AG04450 (cell line): ENCODE data around the gene C10orf90. TPM values are rescaled to one million over a fixed set of nuclear protein-coding genes. Genes with fewer than 3 reads are reported as not detected.

ENCODE experiments used
- CTCF ChIA-PET: fragments of 300-600, 350-600 bp; formaldehyde crosslinking; extraction: SDS; loops from one replicate; lab custom pipeline; 2022; ENCODE audit warnings: antibody characterized with exemption, inconsistent platforms; lab: Charles Lee
- POLR2A ChIA-PET: fragments of 350-600 bp; formaldehyde crosslinking; extraction: SDS; loops from one replicate; lab custom pipeline; 2021; ENCODE audit warnings: antibody characterized with exemption, inconsistent platforms; lab: Yijun Ruan, JAX
- DNase-seq: peaks from one replicate; pipeline ENCODE4 v3.0.0-alpha.2; 2011; ENCODE audit warnings: low read depth, low spot score
- H3K27ac ChIP-seq: one replicate; pipeline ENCODE4 v1.5.1; 2012; ENCODE audit warnings: low read depth, low read length, control low read depth
- H3K27me3 ChIP-seq: one replicate; pipeline ENCODE4 v1.6.0; 2012; ENCODE audit warnings: low read length; ENCODE audit not compliant: control insufficient read depth, insufficient read depth
- H3K4me3 ChIP-seq: 2 replicates; pipeline ENCODE4 v1.5.1; 2011; ENCODE audit warnings: mild to moderate bottlenecking, low read depth, low read length, control low read depth
- H3K9me3 ChIP-seq: 2 replicates; pipeline ENCODE4 v1.5.1; 2012; ENCODE audit warnings: low read length; ENCODE audit not compliant: control insufficient read depth, insufficient read depth
- CTCF ChIP-seq: IDR thresholded peaks from 2 replicates; pipeline ENCODE4 v1.5.1; 2011; ENCODE audit warnings: low read depth, low read length, control low read depth, inconsistent platforms
- polyA plus RNA-seq: library from polyadenylated mRNA; depleted of rRNA; stranded (reverse); fragments of >200 nt; gene quantifications from 2 replicates; pipeline ENCODE4 v1.2.3, GENCODE V29; 2011

The C10orf90 gene
- polyA plus RNA-seq, 1 experiment: 0.10 TPM

- ChIA-PET CTCF (interaction anchor here (2.3 kb wide), 1 partner anchor 14 kb away, joined by 7 read pairs; no protein-coding TSS in a partner anchor), POLR2A (no interaction called here)
- Histone ChIP-seq H3K27me3 (peaks cover 2% of the 10 kb centered on the region), H3K27ac (no peak overlapping the region), H3K4me3 (no peak overlapping the region), H3K9me3 (no peaks in the 10 kb centered on the region)
- no peak for TF ChIP-seq CTCF
- no peak for DNase-seq
Observed at GRCh38 chr10:126518218-126519080, 152.0 kb downstream of the C10orf90 start.

GRCh38 chr10:126516515-126516914 lies 154.0 kb downstream of the C10orf90 start:
- ChIA-PET CTCF (interaction anchor here (5.2 kb wide), 1 partner anchor 13 kb away, joined by 27 read pairs; no protein-coding TSS in a partner anchor), POLR2A (no interaction called here)
- no peak for TF ChIP-seq CTCF
- no peak for DNase-seq
- Histone ChIP-seq H3K27me3 (peaks cover 10% of the 10 kb centered on the region), H3K9me3 (no peaks in the 10 kb centered on the region), H3K4me3 (no peak overlapping the region), H3K27ac (no peak overlapping the region)

GRCh38 chr10:126511917-126512479 lies 158.5 kb downstream of the C10orf90 start:
- no peaks in the 10 kb centered on the region for H3K9me3 ChIP-seq
- no peak for TF ChIP-seq CTCF
- H3K4me3 ChIP-seq: no peak overlapping the region
- ChIA-PET CTCF (interaction anchor here (0.9 to 5.2 kb wide), 3 partner anchors 9 to 577 kb away, joined by 3 to 27 read pairs (median 4); no protein-coding TSS in a partner anchor), POLR2A (no interaction called here)
- no peak for DNase-seq
- peaks cover 25% of the 10 kb centered on the region for H3K27me3 ChIP-seq
- H3K27ac ChIP-seq: no peak overlapping the region

- no peak for DNase-seq
- Histone ChIP-seq H3K27me3 (peaks cover 29% of the 10 kb centered on the region), H3K9me3 (no peaks in the 10 kb centered on the region; the same call in 1 of the 2 replicates), H3K4me3 (no peak overlapping the region), H3K27ac (no peak overlapping the region)
- no peak for TF ChIP-seq CTCF
- ChIA-PET POLR2A (no interaction called here), CTCF (no interaction called here)
Observed at GRCh38 chr10:126509182-126509581, 161.3 kb downstream of the C10orf90 start.
